Measurements from ENCODE around the gene IGF2BP2. TPM values are rescaled to one million over a fixed set of nuclear protein-coding genes. Genes with fewer than 3 reads are reported as not detected.
A peak's percentile ranks its signal among the peaks of the same experiment; 100 is the strongest.

Gene IGF2BP2
- total and polyA plus RNA-seq, 9 of the 15 experiments (the other 6 are each of a cell fraction or from before 2014, with no cell fraction given), result 3.2 to 59.6 (median 30.5) TPM

DNA sequence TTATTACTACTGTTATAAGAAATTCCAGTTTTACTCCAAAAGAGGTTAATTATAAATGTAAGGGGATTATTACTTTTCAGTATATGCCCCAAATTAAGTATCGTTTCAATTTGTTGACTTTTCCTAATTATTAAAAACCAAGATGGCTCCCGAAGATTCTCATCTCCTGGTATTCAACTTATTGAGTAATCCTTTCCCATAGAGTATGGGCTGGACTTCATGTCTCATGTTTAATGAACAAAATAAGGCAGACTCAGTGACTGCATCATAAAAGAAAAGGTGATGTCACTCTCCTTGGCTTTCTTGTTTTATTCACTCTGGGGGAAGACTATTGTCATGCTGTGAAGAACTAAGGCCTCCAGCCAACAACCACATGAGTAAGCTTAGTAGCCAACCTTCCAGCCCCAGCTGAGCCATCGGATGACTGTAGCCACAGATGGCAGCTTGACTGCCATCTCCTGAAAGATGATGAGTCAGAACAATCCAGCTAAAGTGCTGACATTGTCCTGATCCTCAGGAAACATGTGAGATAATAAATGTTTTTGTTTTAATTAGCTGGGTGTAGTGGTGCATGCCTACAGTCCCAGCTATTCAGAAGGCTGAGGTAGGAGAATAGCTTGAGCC, 17.3 kb downstream of the IGF2BP2 start (continued):
- TF ChIP-seq, protein P1, sequence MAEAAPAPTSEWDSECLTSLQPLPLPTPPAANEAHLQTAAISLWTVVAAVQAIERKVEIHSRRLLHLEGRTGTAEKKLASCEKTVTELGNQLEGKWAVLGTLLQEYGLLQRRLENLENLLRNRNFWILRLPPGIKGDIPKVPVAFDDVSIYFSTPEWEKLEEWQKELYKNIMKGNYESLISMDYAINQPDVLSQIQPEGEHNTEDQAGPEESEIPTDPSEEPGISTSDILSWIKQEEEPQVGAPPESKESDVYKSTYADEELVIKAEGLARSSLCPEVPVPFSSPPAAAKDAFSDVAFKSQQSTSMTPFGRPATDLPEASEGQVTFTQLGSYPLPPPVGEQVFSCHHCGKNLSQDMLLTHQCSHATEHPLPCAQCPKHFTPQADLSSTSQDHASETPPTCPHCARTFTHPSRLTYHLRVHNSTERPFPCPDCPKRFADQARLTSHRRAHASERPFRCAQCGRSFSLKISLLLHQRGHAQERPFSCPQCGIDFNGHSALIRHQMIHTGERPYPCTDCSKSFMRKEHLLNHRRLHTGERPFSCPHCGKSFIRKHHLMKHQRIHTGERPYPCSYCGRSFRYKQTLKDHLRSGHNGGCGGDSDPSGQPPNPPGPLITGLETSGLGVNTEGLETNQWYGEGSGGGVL (CRISPR knock-in tag; IDR thresholded peaks at IDR 0.05), result no peak
- TF ChIP-seq SP1 (CRISPR knock-in tag; IDR thresholded peaks at IDR 0.05) (no peak), HDAC8 (tag; IDR thresholded peaks at IDR 0.05) (no peak), PCBP2 (IDR thresholded peaks at IDR 0.05; ENCODE audit: low read depth, low read length, poor library complexity, severe bottlenecking) (no peak), HNRNPLL (IDR thresholded peaks at IDR 0.05; ENCODE audit: low read depth, low read length, poor library complexity, severe bottlenecking) (no peak), ZNF75A (CRISPR knock-in tag; IDR thresholded peaks at IDR 0.05) (no peak), CEBPG (CRISPR knock-in tag; IDR thresholded peaks at IDR 0.05) (no peak), CEBPG (tag; conservative IDR thresholded peaks at IDR 0.05 in 1 of 2, IDR thresholded peaks at IDR 0.05 in 1 of 2) (peak in 1 of 2 experiments; percentile 62; a peak in 1 of 4 replicates), CREM (IDR thresholded peaks at IDR 0.05; ENCODE audit: low read depth) (peak; percentile 26; the same call in 1 of the 2 replicates), BRD9 (IDR thresholded peaks at IDR 0.05; ENCODE audit: low read depth, partially characterized antibody) (no peak), ZNF583 (CRISPR knock-in tag; IDR thresholded peaks at IDR 0.05) (no peak), JUNB (CRISPR knock-in tag; conservative IDR thresholded peaks at IDR 0.05) (no peak)
- TF ChIP-seq, protein P2, sequence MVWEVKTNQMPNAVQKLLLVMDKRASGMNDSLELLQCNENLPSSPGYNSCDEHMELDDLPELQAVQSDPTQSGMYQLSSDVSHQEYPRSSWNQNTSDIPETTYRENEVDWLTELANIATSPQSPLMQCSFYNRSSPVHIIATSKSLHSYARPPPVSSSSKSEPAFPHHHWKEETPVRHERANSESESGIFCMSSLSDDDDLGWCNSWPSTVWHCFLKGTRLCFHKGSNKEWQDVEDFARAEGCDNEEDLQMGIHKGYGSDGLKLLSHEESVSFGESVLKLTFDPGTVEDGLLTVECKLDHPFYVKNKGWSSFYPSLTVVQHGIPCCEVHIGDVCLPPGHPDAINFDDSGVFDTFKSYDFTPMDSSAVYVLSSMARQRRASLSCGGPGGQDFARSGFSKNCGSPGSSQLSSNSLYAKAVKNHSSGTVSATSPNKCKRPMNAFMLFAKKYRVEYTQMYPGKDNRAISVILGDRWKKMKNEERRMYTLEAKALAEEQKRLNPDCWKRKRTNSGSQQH (CRISPR knock-in tag; IDR thresholded peaks at IDR 0.05), result no peak
- TF ChIP-seq, protein P3, sequence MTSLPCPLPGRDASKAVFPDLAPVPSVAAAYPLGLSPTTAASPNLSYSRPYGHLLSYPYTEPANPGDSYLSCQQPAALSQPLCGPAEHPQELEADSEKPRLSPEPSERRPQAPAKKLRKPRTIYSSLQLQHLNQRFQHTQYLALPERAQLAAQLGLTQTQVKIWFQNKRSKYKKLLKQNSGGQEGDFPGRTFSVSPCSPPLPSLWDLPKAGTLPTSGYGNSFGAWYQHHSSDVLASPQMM (CRISPR knock-in tag; IDR thresholded peaks at IDR 0.05), result no peak
- TF ChIP-seq, protein P4, sequence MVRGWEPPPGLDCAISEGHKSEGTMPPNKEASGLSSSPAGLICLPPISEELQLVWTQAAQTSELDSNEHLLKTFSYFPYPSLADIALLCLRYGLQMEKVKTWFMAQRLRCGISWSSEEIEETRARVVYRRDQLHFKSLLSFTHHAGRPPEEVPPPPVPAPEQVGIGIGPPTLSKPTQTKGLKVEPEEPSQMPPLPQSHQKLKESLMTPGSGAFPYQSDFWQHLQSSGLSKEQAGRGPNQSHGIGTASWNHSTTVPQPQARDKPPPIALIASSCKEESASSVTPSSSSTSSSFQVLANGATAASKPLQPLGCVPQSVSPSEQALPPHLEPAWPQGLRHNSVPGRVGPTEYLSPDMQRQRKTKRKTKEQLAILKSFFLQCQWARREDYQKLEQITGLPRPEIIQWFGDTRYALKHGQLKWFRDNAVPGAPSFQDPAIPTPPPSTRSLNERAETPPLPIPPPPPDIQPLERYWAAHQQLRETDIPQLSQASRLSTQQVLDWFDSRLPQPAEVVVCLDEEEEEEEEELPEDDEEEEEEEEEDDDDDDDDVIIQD (CRISPR knock-in tag; IDR thresholded peaks at IDR 0.05), result no peak
- TF ChIP-seq, protein P5, sequence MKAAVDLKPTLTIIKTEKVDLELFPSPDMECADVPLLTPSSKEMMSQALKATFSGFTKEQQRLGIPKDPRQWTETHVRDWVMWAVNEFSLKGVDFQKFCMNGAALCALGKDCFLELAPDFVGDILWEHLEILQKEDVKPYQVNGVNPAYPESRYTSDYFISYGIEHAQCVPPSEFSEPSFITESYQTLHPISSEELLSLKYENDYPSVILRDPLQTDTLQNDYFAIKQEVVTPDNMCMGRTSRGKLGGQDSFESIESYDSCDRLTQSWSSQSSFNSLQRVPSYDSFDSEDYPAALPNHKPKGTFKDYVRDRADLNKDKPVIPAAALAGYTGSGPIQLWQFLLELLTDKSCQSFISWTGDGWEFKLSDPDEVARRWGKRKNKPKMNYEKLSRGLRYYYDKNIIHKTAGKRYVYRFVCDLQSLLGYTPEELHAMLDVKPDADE (conservative IDR thresholded peaks at IDR 0.05; ENCODE audit: control insufficient read depth, low read depth, low read length), result no peak
- TF ChIP-seq, protein P6, sequence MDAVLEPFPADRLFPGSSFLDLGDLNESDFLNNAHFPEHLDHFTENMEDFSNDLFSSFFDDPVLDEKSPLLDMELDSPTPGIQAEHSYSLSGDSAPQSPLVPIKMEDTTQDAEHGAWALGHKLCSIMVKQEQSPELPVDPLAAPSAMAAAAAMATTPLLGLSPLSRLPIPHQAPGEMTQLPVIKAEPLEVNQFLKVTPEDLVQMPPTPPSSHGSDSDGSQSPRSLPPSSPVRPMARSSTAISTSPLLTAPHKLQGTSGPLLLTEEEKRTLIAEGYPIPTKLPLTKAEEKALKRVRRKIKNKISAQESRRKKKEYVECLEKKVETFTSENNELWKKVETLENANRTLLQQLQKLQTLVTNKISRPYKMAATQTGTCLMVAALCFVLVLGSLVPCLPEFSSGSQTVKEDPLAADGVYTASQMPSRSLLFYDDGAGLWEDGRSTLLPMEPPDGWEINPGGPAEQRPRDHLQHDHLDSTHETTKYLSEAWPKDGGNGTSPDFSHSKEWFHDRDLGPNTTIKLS (IDR thresholded peaks at IDR 0.05; ENCODE audit: borderline replicate concordance, low read depth), result no peak
- TF ChIP-seq, protein P7, sequence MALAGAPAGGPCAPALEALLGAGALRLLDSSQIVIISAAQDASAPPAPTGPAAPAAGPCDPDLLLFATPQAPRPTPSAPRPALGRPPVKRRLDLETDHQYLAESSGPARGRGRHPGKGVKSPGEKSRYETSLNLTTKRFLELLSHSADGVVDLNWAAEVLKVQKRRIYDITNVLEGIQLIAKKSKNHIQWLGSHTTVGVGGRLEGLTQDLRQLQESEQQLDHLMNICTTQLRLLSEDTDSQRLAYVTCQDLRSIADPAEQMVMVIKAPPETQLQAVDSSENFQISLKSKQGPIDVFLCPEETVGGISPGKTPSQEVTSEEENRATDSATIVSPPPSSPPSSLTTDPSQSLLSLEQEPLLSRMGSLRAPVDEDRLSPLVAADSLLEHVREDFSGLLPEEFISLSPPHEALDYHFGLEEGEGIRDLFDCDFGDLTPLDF (CRISPR knock-in tag; IDR thresholded peaks at IDR 0.05), result no peak
